SH-SY5Y (cell line): ENCODE data around the gene OR1Q1.

ENCODE experiments used
- GATA2 ChIP-seq: IDR thresholded peaks from 2 replicates; pipeline ENCODE4 v1.6.1; 2011; ENCODE audit warnings: mild to moderate bottlenecking, low read depth, low read length
- GATA3 ChIP-seq: IDR thresholded peaks from 2 replicates; pipeline ENCODE4 v1.6.1; 2011; ENCODE audit warnings: low read depth, mild to moderate bottlenecking, low read length, moderate library complexity

- no peak for TF ChIP-seq GATA2
- no peak for TF ChIP-seq GATA3
Measured at GRCh38 chr9:122657527-122657926, 43.0 kb downstream of the OR1Q1 start, which contains the start of gene OR1B1.
